NCI-H2107 (cell line): ENCODE measurements around the gene PPARGC1A.

Experiments
- DNase-seq: peaks from one replicate; lab custom pipeline; 2025; lab: John Stamatoyannopoulos, UW

PPARGC1A gene

GRCh38 chr4:23838131-23838530, 51.7 kb downstream of the PPARGC1A start:
- no peak for DNase-seq

- no peak for DNase-seq
Measured at GRCh38 chr4:23837371-23837770, 52.5 kb downstream of the PPARGC1A start.

DNA sequence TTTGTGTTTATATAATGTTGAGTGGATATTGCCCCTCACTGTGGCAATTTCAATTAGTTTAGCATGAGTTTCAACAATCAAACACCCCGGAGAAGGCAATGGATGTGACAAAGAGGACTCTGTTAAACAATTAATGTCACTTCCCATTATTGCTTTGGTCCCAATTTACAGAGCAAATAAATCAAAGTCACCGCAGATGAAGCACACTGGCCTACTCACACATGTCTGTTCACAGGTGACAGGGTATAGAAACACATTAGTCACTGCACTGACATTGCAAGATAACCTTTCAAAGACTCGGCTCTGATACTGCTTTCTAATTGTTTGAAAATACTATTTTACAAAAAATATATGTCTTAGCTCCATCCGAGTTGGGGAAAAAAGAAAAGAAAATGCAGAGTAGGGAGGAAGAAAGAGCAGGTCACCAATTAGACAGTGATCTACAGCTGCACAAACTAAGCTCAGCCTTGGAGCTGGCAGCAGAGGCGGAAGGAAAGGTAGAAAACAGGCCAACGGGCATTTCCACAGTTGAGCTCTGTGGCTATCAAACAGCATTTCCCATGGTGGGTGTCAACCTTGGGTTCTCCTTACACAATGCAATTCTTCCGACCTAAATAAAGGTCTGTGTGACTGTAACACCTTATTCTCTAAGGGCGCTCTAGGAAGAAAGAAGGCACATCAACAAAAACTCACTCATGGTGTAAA, 53.9 kb downstream of the PPARGC1A start:
- no peak for DNase-seq

GRCh38 chr4:23828779-23829178, 61.1 kb downstream of the PPARGC1A start:
- DNase-seq: no peak

DNA sequence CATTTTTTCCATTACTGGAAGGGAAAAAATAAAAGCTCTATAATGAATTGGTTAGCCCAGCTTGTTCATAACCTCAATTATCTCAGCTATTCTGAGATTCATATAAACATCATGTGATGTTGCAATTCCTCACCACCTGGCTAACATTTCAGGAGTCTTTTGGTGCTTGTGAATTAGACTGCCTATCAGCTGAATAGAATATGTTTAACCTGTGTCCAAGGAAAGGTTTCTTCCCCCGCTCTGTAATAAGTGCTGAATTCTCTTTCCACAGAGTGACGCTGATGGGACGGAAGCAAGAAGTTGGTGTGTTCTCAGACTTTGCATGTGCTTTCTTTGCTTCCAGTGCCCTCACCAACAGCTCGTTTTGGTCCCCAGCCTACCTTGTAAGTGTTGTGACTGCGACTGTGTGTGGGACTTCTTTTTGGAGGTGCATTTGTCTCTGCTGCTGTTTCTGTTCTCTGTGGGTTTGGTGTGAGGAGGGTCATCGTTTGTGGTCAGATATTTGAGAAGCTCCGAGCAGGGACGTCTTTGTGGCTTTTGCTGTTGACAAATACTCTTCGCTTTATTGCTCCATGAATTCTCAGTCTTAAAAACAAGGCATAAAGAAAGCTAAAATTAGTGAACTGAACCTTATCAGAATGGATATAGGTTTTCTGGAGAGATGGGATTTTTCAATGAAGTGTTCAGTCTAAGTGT, 61.7 kb downstream of the PPARGC1A start:
- DNase-seq: peak; percentile 0

DNA sequence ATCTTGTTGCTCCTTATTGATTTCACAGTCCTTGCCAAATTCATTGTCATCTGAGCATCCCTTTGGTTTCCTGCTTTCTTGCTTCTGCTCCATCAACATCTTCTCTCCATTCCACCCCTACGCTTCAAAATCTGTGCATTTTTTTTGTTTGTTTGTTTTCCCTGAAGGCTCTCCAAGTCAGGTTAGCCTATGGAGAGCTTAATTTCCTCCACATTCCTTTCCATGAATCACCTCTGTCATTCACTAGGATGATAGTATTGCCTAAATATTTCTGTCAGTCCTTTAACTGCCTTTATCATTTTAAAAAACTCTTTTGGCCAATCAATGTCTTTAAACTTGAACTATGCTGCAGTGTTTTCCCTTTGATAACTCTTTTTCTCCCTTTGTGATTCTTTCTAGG, 67.7 kb downstream of the PPARGC1A start:
- DNase-seq: no peak

DNA sequence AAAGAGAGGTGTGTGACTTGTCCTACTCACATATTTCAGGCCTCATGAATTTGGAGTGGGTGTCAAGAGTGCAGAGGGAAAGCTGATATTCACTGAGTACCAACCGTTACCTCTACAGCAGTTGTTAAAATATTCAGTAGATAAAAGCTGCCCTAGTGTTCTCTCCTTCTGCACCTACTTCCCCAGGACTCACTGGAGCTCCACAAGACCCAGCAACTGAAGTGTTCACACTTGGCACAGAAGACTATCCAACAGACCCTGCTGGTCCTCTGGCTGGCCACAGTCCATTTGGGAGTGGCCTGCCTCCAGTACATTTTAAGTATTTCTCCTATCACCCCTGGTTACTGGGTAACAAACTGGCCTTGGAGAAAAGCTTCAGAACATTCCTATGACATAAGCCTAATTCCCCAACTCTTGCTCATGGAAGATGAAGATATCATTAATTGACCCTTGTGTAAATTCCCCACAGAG, 70.8 kb downstream of the PPARGC1A start:
- no peak for DNase-seq

DNA sequence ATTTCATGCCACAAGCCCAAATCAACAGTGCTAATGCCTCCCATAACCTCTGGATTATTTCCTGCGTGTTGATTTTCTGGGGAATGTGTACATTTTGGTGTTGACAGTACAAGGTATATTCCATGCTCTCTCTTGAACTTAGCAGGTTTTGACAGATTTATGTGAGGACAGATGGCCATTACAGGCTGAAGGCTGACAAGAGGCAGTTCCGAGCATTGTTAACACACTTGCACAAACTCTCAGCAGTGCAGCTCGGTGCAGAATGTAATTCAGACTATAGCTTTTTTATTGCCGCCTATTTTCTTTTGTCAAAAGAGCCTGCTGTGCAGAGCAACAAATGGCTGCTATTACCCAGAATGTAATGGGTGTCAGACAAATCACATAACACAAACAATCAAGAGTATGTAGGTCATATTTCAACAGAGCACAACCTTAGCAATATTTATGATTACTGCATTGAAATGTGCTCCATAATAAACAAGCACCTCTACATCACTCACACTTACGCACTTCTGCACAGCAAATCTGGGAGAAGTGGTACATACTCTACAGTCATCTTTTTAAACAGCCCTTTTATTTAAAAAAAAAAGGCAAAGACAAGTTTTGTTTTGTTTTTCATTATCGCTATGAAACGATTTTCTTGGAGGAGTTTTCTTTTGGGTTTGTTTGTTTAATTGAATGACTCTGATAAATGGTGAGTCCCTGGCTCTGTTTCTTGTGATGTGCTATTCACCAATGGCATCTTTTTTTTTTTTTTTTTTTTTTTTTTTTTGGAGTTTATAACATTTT, 71.6 kb downstream of the PPARGC1A start:
- DNase-seq: peak; percentile 1

DNA sequence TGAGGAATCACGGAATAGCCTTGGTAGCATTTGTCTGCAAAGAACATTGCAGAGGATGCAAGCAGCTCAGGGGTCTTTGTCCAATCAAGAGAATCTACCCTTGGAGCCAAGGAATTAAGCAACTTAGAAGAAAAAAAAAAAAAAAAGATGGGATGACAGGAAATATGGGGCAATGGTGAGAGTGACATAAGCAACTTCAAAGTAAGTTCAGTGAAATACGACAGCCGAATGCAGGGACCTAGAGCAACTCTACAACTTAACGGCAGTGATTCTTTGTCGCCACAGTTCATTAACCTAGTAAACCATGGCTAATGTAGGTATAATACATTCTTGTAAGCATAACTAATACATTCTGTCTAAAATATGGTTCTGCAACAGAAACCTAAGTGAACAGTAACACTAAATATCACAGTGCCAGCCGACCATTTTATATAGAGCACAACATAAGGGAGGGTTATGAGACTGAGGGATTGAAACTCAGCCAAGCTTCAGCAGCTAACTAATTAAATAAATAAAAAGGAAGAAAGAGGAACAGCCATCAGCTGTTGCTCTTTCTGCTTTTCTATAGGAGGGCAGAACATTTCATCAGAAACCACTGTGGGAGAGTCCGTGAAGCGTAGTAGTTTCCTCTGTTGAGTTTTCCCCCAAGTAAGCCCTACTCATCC, 74.7 kb downstream of the PPARGC1A start:
- DNase-seq: no peak

- no peak for DNase-seq
Measured at GRCh38 chr4:23814587-23814986, 75.3 kb downstream of the PPARGC1A start.

- no peak for DNase-seq
Measured at GRCh38 chr4:23811161-23811560, 78.7 kb downstream of the PPARGC1A start.

DNA sequence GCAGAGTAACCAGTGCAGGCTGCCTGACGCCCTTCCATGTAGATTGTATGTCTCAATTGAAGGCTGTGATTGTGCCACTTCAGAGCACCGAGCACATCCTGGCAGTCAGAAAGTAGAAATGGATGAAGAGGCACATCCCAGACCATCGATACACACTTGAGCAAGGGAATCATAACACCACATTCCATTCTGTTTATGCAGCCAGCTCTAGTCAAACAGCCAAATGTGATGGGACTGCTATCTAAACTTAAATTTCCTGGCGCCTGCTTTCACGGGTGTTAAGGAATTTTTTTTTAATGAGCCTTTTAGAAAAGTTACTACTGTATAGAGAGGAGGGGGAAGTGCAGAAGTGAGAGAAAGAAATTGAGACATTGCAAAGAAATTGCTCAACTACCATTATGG, 84.4 kb downstream of the PPARGC1A start:
- DNase-seq: no peak

DNA sequence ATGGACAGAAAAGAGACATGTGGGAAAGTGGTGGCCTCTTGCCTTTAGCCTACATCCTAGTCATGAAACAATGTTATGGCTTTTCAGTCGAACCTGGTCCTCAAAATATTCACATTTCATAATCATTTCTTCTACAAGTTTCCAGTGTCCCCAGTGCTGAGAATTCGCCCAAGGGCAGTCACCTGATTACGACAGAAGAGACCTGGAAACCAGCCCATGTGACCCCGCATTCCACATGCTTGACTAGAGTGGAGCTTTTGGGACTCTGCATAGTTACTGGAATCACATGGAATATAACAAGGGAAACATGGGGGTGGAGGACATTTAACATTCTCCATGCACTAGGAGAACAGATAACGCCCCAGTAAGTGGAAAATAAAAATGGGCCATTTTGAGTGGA, 100.1 kb downstream of the PPARGC1A start:
- no peak for DNase-seq

DNA sequence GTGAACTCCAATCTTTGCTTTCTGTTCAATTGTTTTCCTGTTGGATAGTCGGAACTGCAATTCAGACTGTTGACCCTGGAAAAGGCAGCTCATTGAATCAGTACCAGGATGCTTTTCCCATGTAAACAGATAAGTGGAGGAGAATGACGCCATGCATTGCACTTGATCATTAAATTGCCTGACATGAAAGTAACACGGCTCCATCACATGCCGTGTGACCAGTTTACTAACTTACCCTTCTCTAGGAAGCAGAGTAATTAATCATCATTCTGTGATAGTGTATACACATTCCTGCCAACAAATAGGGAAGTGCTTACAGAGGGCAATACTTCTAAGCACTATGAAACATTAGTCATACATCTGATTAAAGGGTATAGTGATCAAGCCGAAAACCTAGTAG, 101.4 kb downstream of the PPARGC1A start:
- DNase-seq: no peak

- DNase-seq: no peak
Measured at GRCh38 chr4:23788027-23788426, 101.8 kb downstream of the PPARGC1A start.

DNA sequence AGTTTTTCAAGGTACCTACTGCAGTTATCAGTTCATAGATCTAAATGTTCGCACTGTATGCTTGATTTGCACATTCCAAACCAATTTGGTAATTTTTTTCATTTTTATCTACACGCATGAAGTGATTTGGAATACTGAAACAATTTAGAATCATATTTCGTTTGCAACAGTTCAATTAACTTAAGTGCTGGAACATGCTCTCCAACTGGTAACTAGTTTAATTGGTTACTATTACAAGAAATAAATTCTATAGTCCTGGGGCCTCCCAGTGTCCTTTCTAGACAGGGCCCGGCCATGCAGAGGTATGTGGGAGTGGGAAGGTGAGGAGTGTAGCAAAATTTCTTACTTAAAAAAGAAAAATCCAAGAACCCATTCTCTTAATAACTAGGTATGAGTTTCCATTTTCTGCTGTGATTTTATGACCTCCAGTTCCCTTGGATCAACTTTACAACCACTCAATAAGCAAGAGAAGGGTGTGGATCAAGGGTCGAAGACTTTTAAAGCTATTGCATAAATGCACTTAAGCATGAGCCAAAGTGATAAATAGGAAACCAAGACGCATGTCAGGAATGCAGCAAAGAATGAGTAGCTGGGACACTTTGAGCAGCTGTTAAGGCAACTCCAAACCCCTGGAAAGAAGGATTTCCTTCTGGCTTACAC, 106.9 kb downstream of the PPARGC1A start:
- no peak for DNase-seq

- no peak for DNase-seq
Measured at GRCh38 chr4:23779839-23780238, 110.0 kb downstream of the PPARGC1A start.

DNA sequence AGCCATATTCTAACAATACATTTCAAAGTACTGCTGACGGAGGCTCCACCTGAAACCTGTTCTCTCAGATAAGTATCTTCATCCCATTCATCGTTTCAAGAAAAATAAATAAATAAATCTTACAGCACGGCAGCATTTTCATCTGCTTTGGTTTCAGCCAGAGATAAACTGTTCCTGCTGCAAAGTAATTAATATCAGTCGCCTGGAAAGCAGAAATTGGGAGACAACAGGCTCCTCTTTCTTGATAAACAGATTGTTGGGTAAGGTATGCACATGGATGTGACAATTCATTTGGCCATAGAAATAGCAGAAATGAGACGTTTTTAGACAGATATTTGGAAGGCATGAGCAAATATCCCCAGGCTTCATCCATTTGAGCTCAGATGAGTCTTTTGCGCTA, 110.4 kb downstream of the PPARGC1A start:
- DNase-seq: no peak

DNA sequence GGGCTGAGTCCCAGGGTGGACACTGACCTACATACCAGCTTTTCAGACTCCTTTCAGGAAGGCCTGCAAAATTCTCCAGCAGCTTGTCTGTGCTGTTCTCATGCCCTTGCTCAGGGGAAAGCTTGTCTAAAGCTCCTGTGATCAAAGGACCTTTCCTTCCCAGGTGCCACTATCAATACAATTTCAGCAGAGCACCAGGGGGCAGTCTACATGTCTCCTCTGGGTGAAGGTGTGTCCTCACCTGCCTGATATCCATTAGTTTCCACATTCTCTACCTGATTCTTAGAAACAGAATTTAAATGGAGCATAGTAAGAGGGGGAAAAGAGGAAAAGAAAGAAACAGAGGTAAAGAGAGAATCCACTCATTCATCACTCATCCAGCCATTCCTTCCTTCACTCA, 114.2 kb downstream of the PPARGC1A start:
- no peak for DNase-seq

DNA sequence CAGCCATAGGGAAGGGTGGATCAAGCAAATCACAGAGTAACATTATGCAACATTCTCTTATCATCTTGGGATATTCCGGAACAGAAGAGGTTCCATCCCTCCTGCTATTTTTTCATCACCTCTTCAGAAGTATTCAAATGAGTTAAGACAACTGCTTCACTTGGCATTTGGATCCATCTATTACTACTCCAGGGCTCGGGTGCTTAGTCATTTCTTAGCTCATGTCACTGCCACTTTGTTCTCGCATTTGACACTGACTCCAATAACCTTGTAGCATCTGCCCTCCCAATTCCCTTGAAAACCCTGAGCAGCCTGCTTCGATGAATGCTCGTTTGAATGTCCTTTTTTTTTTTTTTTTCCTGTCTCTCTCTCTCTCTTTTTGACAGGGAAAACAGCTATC, 114.9 kb downstream of the PPARGC1A start:
- no peak for DNase-seq

GRCh38 chr4:23773884-23774636, 115.8 kb downstream of the PPARGC1A start:
- DNase-seq: no peak
